NB4 (cell line): Measurements from ENCODE around the gene PDGFA.

Source experiments
- DNase-seq: peaks from one replicate; pipeline ENCODE4 v3.0.0; 2010; ENCODE audit warnings: low read depth
- H3K4me3 ChIP-seq: one replicate; pipeline ENCODE4 v1.5.1; 2011; ENCODE audit warnings: mild to moderate bottlenecking, low read depth, low read length, moderate library complexity
- MAX ChIP-seq: IDR thresholded peaks from 2 replicates; pipeline ENCODE4 v1.6.1; 2011; ENCODE audit warnings: low read depth, low read length
- MYC ChIP-seq: IDR thresholded peaks from 2 replicates; pipeline ENCODE4 v1.6.1; 2011; ENCODE audit warnings: low read depth, low read length
- POLR2A ChIP-seq: IDR thresholded peaks from 2 replicates; pipeline ENCODE4 v1.6.1; 2011; ENCODE audit warnings: mild to moderate bottlenecking; ENCODE audit not compliant: insufficient read length; ENCODE audit errors: extremely low read depth
- TF ChIP-seq, protein P1 (sequence below): IDR thresholded peaks from one replicate; pipeline ENCODE4 v1.5.1; 2012; ENCODE audit warnings: low read depth, low read length

Gene PDGFA

GRCh38 chr7:537911-538634 is 18.4 kb upstream of the PDGFA start:
- DNase-seq = no peak
- no peak for TF ChIP-seq MYC
- TF ChIP-seq, protein P1, sequence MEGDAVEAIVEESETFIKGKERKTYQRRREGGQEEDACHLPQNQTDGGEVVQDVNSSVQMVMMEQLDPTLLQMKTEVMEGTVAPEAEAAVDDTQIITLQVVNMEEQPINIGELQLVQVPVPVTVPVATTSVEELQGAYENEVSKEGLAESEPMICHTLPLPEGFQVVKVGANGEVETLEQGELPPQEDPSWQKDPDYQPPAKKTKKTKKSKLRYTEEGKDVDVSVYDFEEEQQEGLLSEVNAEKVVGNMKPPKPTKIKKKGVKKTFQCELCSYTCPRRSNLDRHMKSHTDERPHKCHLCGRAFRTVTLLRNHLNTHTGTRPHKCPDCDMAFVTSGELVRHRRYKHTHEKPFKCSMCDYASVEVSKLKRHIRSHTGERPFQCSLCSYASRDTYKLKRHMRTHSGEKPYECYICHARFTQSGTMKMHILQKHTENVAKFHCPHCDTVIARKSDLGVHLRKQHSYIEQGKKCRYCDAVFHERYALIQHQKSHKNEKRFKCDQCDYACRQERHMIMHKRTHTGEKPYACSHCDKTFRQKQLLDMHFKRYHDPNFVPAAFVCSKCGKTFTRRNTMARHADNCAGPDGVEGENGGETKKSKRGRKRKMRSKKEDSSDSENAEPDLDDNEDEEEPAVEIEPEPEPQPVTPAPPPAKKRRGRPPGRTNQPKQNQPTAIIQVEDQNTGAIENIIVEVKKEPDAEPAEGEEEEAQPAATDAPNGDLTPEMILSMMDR = no peak
- no peak for TF ChIP-seq MAX
- TF ChIP-seq POLR2A = no peak

DNA sequence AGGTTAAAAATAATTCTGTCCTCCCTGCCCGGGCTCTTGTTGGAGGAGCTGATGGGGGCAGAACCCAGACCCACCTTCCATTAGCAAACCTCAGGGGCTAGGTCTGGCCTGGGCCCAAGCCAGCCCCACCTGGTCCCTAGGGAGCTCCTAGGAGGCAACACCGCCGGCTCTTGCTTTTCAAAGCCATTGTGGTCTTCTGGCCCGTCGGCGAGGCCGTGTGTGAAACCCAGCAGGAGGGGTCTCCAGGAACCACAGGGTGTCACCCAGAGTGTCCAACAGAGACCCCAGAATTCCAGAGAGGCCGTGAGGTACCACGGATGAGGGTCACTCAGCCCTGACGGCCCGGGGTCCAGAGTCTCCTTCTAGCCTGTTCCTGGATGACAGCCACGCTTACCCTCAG is 16.6 kb upstream of the PDGFA start:
- no peak overlapping the region for H3K4me3 ChIP-seq
- DNase-seq = no peak
- TF ChIP-seq MYC (no peak), POLR2A (no peak), MAX (no peak)
- TF ChIP-seq, protein P1 = no peak

More at GRCh38 chr7:537911-538634, 18.4 kb upstream of the PDGFA start:
- H3K4me3 ChIP-seq = no peak overlapping the region

- TF ChIP-seq MAX (no peak), MYC (no peak), POLR2A (no peak)
- TF ChIP-seq, protein P1 = no peak
- H3K4me3 ChIP-seq = no peak overlapping the region
- no peak for DNase-seq
Measured at GRCh38 chr7:534959-535358, 15.3 kb upstream of the PDGFA start.

DNA sequence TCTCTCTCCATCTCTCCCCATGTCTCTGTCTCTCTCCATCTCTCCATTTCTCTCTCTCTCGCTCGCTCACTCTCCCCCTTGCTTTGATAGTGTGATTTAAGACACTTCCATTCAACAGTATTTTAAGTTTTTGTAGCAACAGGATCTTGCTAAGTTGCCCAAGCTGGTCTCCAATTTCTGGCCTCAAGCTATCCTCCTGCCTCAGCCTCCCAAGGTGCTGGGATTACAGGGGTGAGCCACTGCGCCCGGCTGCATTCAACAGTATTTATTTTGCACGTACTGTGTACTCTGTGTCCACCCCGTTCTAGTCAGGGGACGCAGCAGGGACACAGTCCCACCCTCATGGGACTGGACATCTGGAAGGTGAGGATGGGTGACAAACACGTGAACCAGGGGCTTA is 14.4 kb upstream of the PDGFA start:
- DNase-seq = no peak
- H3K4me3 ChIP-seq = no peak overlapping the region
- no peak for TF ChIP-seq MYC
- TF ChIP-seq, protein P1 = no peak
- TF ChIP-seq MAX = no peak
- no peak for TF ChIP-seq POLR2A

- H3K4me3 ChIP-seq = no peak overlapping the region
- DNase-seq = no peak
- TF ChIP-seq, protein P1 = no peak
- TF ChIP-seq MAX (no peak), MYC (no peak), POLR2A (no peak)
Measured at GRCh38 chr7:533266-533665, 13.6 kb upstream of the PDGFA start.
